H1 (cell line): Measurements from ENCODE around the gene SENP2.

ENCODE experiments used
- CREB1 ChIP-seq: IDR thresholded peaks from 2 replicates; pipeline ENCODE4 v1.6.1; 2012; ENCODE audit warnings: inconsistent platforms
- CTCF ChIP-seq, 3 experiments: IDR thresholded peaks; 1 replicate in 2 of 3; 2 replicates in 1 of 3; pipeline versions ENCODE4 v1.5.1 to v1.6.1; 2011; ENCODE audit warnings: low read length in 3 of 3, mild to moderate bottlenecking in 3 of 3, inconsistent platforms in 2 of 3, low read depth in 1 of 3, moderate library complexity in 1 of 3; ENCODE audit not compliant: insufficient read depth in 1 of 3; ENCODE audit errors: control extremely low read depth in 1 of 3
- EZH2 ChIP-seq: fragments of 200-600 bp; sonication (generic); IDR thresholded peaks from 2 replicates; pipeline ENCODE4 v1.7.1; 2012; ENCODE audit warnings: low read depth, mild to moderate bottlenecking, moderate library complexity, low read length, inconsistent platforms; ENCODE audit not compliant: severe bottlenecking
- POLR2AphosphoS5 ChIP-seq: IDR thresholded peaks from 2 replicates; pipeline ENCODE4 v1.6.1; 2011; ENCODE audit warnings: low read depth, low read length
- RAD21 ChIP-seq, 2 experiments: IDR thresholded peaks in 1 of 2; conservative IDR thresholded peaks in 1 of 2; 2 replicates each; pipeline ENCODE4 v1.6.1; 2011; ENCODE audit warnings: low read depth in 2 of 2, low read length in 2 of 2, improper control_type of control experiment in 1 of 2, inconsistent platforms in 1 of 2, mild to moderate bottlenecking in 1 of 2, moderate library complexity in 1 of 2

- TF ChIP-seq EZH2 (no peak), CREB1 (peak; percentile 97), CTCF (IDR thresholded peaks at IDR 0.05; ENCODE audit: control extremely low read depth in 1 of 3, insufficient read depth in 1 of 3, low read depth in 1 of 3, low read length in 3 of 3) (no peak), POLR2AphosphoS5 (peak; percentile 86), RAD21 (IDR thresholded peaks at IDR 0.05 in 1 of 2, conservative IDR thresholded peaks at IDR 0.05 in 1 of 2; ENCODE audit: low read depth in 2 of 2, low read length in 2 of 2) (0 out of 4 replicates have a peak, but pooled peaks of 1 of the 2 experiments have one; percentile 1)
Measured at GRCh38 chr3:185585859-185586685, at the start of gene SENP2.
